Measurements from ENCODE around the gene DDC.

The DDC gene

GRCh38 chr7:50409856-50410745 is 155.1 kb downstream of the DDC start:
- DNase-seq (ENCODE audit: extremely low read depth, insufficient read length), result peak; percentile 78
- Histone ChIP-seq H3K36me3 (ENCODE audit: control insufficient read depth, insufficient read depth, low read length) (no peaks in the 10 kb centered on the region), H3K4me3 (replicated peaks; ENCODE audit: low read depth, low read length) (no peak overlapping the region), H3K27me3 (replicated peaks; ENCODE audit: control insufficient read depth, insufficient read depth, low read length) (no peaks in the 10 kb centered on the region)
- no peak for TF ChIP-seq CTCF (IDR thresholded peaks at IDR 0.05; ENCODE audit: insufficient read depth, low read length, poor library complexity, severe bottlenecking)

Data from GM06990 (cell line).